Measurements from ENCODE around the gene CDKN2C.

GRCh38 chr1:51002516-51002915 lies 32.5 kb downstream of the CDKN2C start:
- no peak for TF ChIP-seq PRDM10 (tag by site-specific recombination; IDR thresholded peaks at IDR 0.05)
- no peak for TF ChIP-seq ZBTB11 (tag by site-specific recombination; conservative IDR thresholded peaks at IDR 0.05; ENCODE audit: low read depth)
- no peak for TF ChIP-seq CTCF (tag by site-specific recombination; IDR thresholded peaks at IDR 0.05)
- no peak for TF ChIP-seq ZNF23 (tag by site-specific recombination; IDR thresholded peaks at IDR 0.05; ENCODE audit: borderline replicate concordance)
- no peak for TF ChIP-seq ZNF274 (IDR thresholded peaks at IDR 0.05; ENCODE audit: low read length)
- TF ChIP-seq ZNF274 (tag by site-specific recombination; IDR thresholded peaks at IDR 0.05; ENCODE audit: borderline replicate concordance): no peak
- TF ChIP-seq, protein P1, sequence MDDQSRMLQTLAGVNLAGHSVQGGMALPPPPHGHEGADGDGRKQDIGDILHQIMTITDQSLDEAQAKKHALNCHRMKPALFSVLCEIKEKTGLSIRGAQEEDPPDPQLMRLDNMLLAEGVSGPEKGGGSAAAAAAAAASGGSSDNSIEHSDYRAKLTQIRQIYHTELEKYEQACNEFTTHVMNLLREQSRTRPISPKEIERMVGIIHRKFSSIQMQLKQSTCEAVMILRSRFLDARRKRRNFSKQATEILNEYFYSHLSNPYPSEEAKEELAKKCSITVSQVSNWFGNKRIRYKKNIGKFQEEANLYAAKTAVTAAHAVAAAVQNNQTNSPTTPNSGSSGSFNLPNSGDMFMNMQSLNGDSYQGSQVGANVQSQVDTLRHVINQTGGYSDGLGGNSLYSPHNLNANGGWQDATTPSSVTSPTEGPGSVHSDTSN (CRISPR knock-in tag; IDR thresholded peaks at IDR 0.05): no peak
- TF ChIP-seq, protein P2, sequence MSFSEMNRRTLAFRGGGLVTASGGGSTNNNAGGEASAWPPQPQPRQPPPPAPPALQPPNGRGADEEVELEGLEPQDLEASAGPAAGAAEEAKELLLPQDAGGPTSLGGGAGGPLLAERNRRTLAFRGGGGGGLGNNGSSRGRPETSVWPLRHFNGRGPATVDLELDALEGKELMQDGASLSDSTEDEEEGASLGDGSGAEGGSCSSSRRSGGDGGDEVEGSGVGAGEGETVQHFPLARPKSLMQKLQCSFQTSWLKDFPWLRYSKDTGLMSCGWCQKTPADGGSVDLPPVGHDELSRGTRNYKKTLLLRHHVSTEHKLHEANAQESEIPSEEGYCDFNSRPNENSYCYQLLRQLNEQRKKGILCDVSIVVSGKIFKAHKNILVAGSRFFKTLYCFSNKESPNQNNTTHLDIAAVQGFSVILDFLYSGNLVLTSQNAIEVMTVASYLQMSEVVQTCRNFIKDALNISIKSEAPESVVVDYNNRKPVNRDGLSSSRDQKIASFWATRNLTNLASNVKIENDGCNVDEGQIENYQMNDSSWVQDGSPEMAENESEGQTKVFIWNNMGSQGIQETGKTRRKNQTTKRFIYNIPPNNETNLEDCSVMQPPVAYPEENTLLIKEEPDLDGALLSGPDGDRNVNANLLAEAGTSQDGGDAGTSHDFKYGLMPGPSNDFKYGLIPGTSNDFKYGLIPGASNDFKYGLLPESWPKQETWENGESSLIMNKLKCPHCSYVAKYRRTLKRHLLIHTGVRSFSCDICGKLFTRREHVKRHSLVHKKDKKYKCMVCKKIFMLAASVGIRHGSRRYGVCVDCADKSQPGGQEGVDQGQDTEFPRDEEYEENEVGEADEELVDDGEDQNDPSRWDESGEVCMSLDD (tag by site-specific recombination; IDR thresholded peaks at IDR 0.05): no peak
- TF ChIP-seq KLF16 (tag by site-specific recombination; IDR thresholded peaks at IDR 0.05): no peak
- no peak for TF ChIP-seq ZEB2 (tag by site-specific recombination; IDR thresholded peaks at IDR 0.05)
- no peak for TF ChIP-seq ZFP3 (tag by site-specific recombination; IDR thresholded peaks at IDR 0.05; ENCODE audit: low read depth)

Data from HEK293 (cell line).